Measurements from ENCODE around the gene RNU7-1. TPM values are rescaled to one million over a fixed set of nuclear protein-coding genes. Genes with fewer than 3 reads are reported as not detected.

Gene RNU7-1
- total and polyA plus RNA-seq, 2 of the 4 experiments (the other 2 are of a cell fraction), result not detected

DNA sequence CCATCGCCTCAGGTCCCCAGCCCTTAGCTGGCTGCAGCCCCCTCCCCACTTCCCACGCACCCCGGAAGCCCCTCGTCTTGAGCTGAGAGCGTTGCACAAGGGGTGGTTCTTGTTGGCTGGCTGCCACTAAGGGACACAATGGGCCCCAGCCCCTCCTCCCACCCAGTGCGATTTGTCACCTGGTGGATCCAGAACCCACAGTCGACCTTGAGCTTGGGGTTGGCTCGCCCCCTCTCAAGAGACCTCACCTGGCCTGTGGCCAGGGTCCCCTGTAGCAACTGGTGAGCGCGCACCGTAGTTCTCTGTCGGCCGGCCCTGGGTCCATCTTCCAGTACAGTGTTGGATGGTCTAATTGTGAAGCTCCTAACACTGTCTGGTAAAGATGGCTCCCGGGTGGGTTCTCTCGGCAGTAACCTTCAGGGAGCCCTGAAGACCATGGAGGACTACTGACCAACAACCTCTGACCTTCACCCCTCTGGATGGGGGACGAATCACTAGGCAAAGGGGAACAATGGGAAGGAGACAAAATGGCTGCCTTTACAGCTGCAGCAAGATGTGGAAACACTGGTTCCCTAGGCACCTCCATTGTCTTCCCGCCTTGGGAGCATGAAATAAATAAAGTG lies 20.3 kb downstream of the RNU7-1 start (continued):
- TF ChIP-seq ELK1 (IDR thresholded peaks at IDR 0.05; ENCODE audit: borderline replicate concordance, low read depth, low read length), result no peak

- H3K27me3 ChIP-seq (ENCODE audit: control insufficient read depth, insufficient read depth, low read length), result no peaks in the 10 kb centered on the region
- no peaks in the 10 kb centered on the region for H3K9me1 ChIP-seq (ENCODE audit: insufficient read depth, low read length)
- H3K4ac ChIP-seq (ENCODE audit: low read depth, low read length), result no peak overlapping the region
- no peak overlapping the region for H3K4me3 ChIP-seq (ENCODE audit: insufficient read depth, low read depth, low read length)
- no peak for TF ChIP-seq BHLHE40 (IDR thresholded peaks at IDR 0.05; ENCODE audit: low read depth, low read length)
- no peak for TF ChIP-seq RFX5 (IDR thresholded peaks at IDR 0.05; ENCODE audit: low read depth, low read length)
- no peak for TF ChIP-seq MAZ (IDR thresholded peaks at IDR 0.05; ENCODE audit: borderline replicate concordance, low read depth, low read length)
- peaks cover 10 to 28% of the 10 kb centered on the region in 2 experiments for H3K79me1 ChIP-seq (ENCODE audit: low read depth in 1 of 2, low read length in 2 of 2)
- dilution Hi-C loops (cut with HindIII; ENCODE audit: low sequenced_read_pairs, unreplicated experiment) (no loop called here), in situ Hi-C loops (cut with MboI; ENCODE audit: low sequenced_read_pairs) (loop anchor here (5.0 kb wide), 1 partner anchor 97 kb away; the partner anchor contains the start of gene TPI1), intact Hi-C loops (cut with micrococcal nuclease) (loop anchor here (1.0 kb wide), 4 partner anchors 20 to 149 kb away; partner anchors contain the start of gene C12orf57)
- H3K9ac ChIP-seq (ENCODE audit: low read depth, low read length), result no peak overlapping the region
- H2BK20ac ChIP-seq (ENCODE audit: low read depth, low read length), result no peak overlapping the region
- 80% methylated on average over 2 of the region's 8 CpGs; no CpG with 5 or more reads in 1 of the 2 experiments for WGBS, 2 experiments (ENCODE audit: extremely low coverage in 2 of 2, insufficient read length in 1 of 2)
- H3K9me3 ChIP-seq (ENCODE audit: control insufficient read depth, insufficient read depth, low read length), result no peaks in the 10 kb centered on the region
- H3K36me3 ChIP-seq (ENCODE audit: control insufficient read depth, insufficient read depth, low read length), result peaks cover 38% of the 10 kb centered on the region
- no peak overlapping the region for H4K91ac ChIP-seq (ENCODE audit: insufficient read depth, low read depth, low read length)
- no peak overlapping the region for H3K18ac ChIP-seq (ENCODE audit: low read depth, low read length)
- no peak overlapping the region for H4K5ac ChIP-seq (ENCODE audit: low read depth, low read length)
- H2BK120ac ChIP-seq (ENCODE audit: low read depth, low read length), result no peak overlapping the region
- no peak for DNase-seq
- peaks cover 9% of the 10 kb centered on the region for H3K4me1 ChIP-seq (ENCODE audit: control insufficient read depth, insufficient read depth, low read length)
- POLR2A ChIA-PET (ENCODE audit: unreplicated experiment), result no interaction called here
- H3K23ac ChIP-seq (ENCODE audit: low read depth, low read length), result no peak overlapping the region
- peak overlapping the region in 1 of 2 experiments; percentile 23; a peak in 1 of 4 replicates for H4K8ac ChIP-seq (ENCODE audit: low read depth in 2 of 2, low read length in 2 of 2)
- H4K20me1 ChIP-seq (ENCODE audit: insufficient read depth, low read length), result no peaks in the 10 kb centered on the region
- CTCF ChIA-PET, result interaction anchor here (0.6 to 1.2 kb wide), 3 partner anchors 39 to 530 kb away, joined by 3 read pairs; no protein-coding TSS in a partner anchor
- peak; percentile 2; the same call in 1 of the 2 replicates for ATAC-seq (ENCODE audit: low read depth)
- H3K4me2 ChIP-seq (ENCODE audit: low read depth, low read length), result no peak overlapping the region
- 0 out of 2 replicates have a peak overlapping the region, but pooled peaks have one; percentile 23 for H2AK5ac ChIP-seq (ENCODE audit: low read depth, low read length)
- no peak overlapping the region for H3K14ac ChIP-seq (replicated peaks; ENCODE audit: low read depth, low read length)
- BruUV-seq (replicated peaks), result no TSS peak
- H2BK5ac ChIP-seq (ENCODE audit: low read depth, low read length, poor library complexity, severe bottlenecking), result no peak overlapping the region
- H2AFZ ChIP-seq (replicated peaks; ENCODE audit: low read length, poor library complexity), result peak overlapping the region; percentile 59
- no peak overlapping the region for H2BK15ac ChIP-seq (ENCODE audit: low read depth, low read length)
- H3K27ac ChIP-seq (ENCODE audit: insufficient read depth, low read length), result peak overlapping the region; percentile 33; the same call in 1 of the 2 replicates
- H2AK9ac ChIP-seq (replicated peaks; ENCODE audit: low read depth, low read length, poor library complexity), result peak overlapping the region; percentile 77
- H3K56ac ChIP-seq (ENCODE audit: extremely low read depth, insufficient read depth, low read length), result no peak overlapping the region
Observed at GRCh38 chr12:6964605-6965025, 21.0 kb downstream of the RNU7-1 start.

Data from IMR-90 (cell line).